ENCODE data around the gene ZNF19.
"Not testable (repeated sequence)": the region's sequence is repeated elsewhere in the genome, so short reads cannot be mapped to it uniquely, and the experiment has no call there.

ZNF19 gene

GRCh38 chr16:71489122-71489521 lies at the start of gene ZNF19:
TSS of gene ZNF19 (minus strand) at chr16:71489324. CDS start at chr16:71482114, 7,210 bp downstream.
- DNase-seq: no peak

- DNase-seq: no peak
Observed at GRCh38 chr16:71537643-71538042, 48.5 kb upstream of the ZNF19 start.

- DNase-seq: no peak
Observed at GRCh38 chr16:71536752-71537499, 47.8 kb upstream of the ZNF19 start.

GRCh38 chr16:71532366-71532765 lies 43.2 kb upstream of the ZNF19 start:
- no peak for DNase-seq

GRCh38 chr16:71528863-71529262 lies 39.7 kb upstream of the ZNF19 start:
- DNase-seq: no peak

GRCh38 chr16:71528257-71528656 lies 39.1 kb upstream of the ZNF19 start:
- DNase-seq: no peak

GRCh38 chr16:71526111-71526631 lies 37.0 kb upstream of the ZNF19 start, which contains the start of gene CHST4:
TSS of gene CHST4 (plus strand) at chr16:71526426. CDS start at chr16:71536678, 10,252 bp downstream.
- peak; percentile 42 for DNase-seq

GRCh38 chr16:71524566-71525553 lies 35.7 kb upstream of the ZNF19 start:
- no peak for DNase-seq

GRCh38 chr16:71520550-71520949 lies 31.4 kb upstream of the ZNF19 start:
- DNase-seq: no peak

- no peak for DNase-seq
Observed at GRCh38 chr16:71515026-71515425, 25.9 kb upstream of the ZNF19 start.

GRCh38 chr16:71514476-71514875 lies 25.4 kb upstream of the ZNF19 start:
- DNase-seq: no peak

- DNase-seq: no peak
Observed at GRCh38 chr16:71513302-71513701, 24.2 kb upstream of the ZNF19 start.

GRCh38 chr16:71507061-71507460 lies 17.9 kb upstream of the ZNF19 start:
- no peak for DNase-seq

GRCh38 chr16:71504901-71505300 lies 15.8 kb upstream of the ZNF19 start:
- DNase-seq: no peak

GRCh38 chr16:71504051-71504450 lies 14.9 kb upstream of the ZNF19 start:
- DNase-seq: not testable (repeated sequence)

- DNase-seq: no peak
Observed at GRCh38 chr16:71501547-71501946, 12.4 kb upstream of the ZNF19 start.

- no peak for DNase-seq
Observed at GRCh38 chr16:71500964-71501363, 11.8 kb upstream of the ZNF19 start.

GRCh38 chr16:71499775-71500364 lies 10.7 kb upstream of the ZNF19 start:
- peak; percentile 29 for DNase-seq

- no peak for DNase-seq
Observed at GRCh38 chr16:71498031-71498430, 8.9 kb upstream of the ZNF19 start.

- DNase-seq: no peak
Observed at GRCh38 chr16:71493213-71493612, 4.1 kb upstream of the ZNF19 start.

- DNase-seq: no peak
Observed at GRCh38 chr16:71492786-71493185, 3.7 kb upstream of the ZNF19 start.

- no peak for DNase-seq
Observed at GRCh38 chr16:71491054-71491453, 1.9 kb upstream of the ZNF19 start.

- no peak for DNase-seq
Observed at GRCh38 chr16:71490361-71490760, 1.2 kb upstream of the ZNF19 start.

Measured in MV-4-11 (cell line).